Spleen (tissue), 7 donors: Measurements from ENCODE around the gene CCPG1.

Experiments used
- POLR2A ChIP-seq, 3 donors: fragments of 450-650 bp; IDR thresholded peaks; one replicate each; pipeline ENCODE4 v1.5.1; 2017; ENCODE audit warnings: antibody characterized with exemption in 3 of 3, mild to moderate bottlenecking in 1 of 3
- TF ChIP-seq, protein P1 (sequence below), 11 experiments: fragments of 200-600 bp in 7 of 11; fragments of 450-650 bp in 4 of 11; sonication (generic) in 4 of 11; IDR thresholded peaks in 8 of 11; conservative IDR thresholded peaks in 3 of 11; 1 replicate in 7 of 11; 2 replicates in 4 of 11; pipeline versions ENCODE4 v1.4.0 to v1.8.0; 2016 to 2021; ENCODE audit warnings: antibody characterized with exemption in 11 of 11, inconsistent platforms in 4 of 11, mild to moderate bottlenecking in 1 of 11
- donor health status: DM: no; HTN: no; CAD: no; lungs with moderate emphysema.
- donor health status: DM: no; HTN: no; CAD: no.
- donor health status: DM: no; HTN: no; CAD: no.

DNA sequence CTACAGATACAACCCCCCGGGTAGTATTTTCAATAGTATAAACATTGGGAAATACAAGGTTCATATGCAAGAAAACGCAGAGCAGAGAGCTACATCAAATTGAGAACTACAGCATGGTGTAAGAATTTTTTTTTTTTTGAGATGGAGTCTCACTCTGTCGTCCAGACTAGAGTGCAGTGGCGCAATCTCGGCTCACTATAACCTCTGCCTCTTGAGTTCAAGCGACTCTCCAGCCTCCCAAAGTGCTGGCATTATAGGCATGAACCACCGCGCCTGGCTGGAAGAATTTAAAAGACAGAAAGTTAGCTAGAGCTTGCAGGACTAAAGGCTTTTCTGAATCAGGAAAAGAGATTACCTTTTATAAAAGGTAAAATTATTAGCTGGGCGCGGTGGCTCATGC lies 47.1 kb downstream of the CCPG1 start:
- TF ChIP-seq, protein P1, sequence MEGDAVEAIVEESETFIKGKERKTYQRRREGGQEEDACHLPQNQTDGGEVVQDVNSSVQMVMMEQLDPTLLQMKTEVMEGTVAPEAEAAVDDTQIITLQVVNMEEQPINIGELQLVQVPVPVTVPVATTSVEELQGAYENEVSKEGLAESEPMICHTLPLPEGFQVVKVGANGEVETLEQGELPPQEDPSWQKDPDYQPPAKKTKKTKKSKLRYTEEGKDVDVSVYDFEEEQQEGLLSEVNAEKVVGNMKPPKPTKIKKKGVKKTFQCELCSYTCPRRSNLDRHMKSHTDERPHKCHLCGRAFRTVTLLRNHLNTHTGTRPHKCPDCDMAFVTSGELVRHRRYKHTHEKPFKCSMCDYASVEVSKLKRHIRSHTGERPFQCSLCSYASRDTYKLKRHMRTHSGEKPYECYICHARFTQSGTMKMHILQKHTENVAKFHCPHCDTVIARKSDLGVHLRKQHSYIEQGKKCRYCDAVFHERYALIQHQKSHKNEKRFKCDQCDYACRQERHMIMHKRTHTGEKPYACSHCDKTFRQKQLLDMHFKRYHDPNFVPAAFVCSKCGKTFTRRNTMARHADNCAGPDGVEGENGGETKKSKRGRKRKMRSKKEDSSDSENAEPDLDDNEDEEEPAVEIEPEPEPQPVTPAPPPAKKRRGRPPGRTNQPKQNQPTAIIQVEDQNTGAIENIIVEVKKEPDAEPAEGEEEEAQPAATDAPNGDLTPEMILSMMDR (IDR thresholded peaks at IDR 0.05 in 8 of 11, conservative IDR thresholded peaks at IDR 0.05 in 3 of 11) = no peak
- no peak for TF ChIP-seq POLR2A (IDR thresholded peaks at IDR 0.05)
